ENCODE results near the gene NIT1. TPM values are rescaled to one million over a fixed set of nuclear protein-coding genes. Genes with fewer than 3 reads are reported as not detected.

Gene NIT1
- total and polyA plus RNA-seq, 2 experiments from 2014 or later: 41.3 to 48.9 TPM

GRCh38 chr1:161076410-161076809, 41.5 kb upstream of the NIT1 start:
- Histone ChIP-seq H3K27ac (no peak overlapping the region), H3K27me3 (no peaks in the 10 kb centered on the region)

GRCh38 chr1:161077426-161077825, 40.5 kb upstream of the NIT1 start:
- Histone ChIP-seq H3K79me2 (no peaks in the 10 kb centered on the region), H3K27me3 (no peaks in the 10 kb centered on the region), H3K9me3 (ENCODE audit: low read depth) (no peaks in the 10 kb centered on the region), H2AFZ (no peak overlapping the region), H3K4me1 (ENCODE audit: insufficient read depth) (peaks cover 3% of the 10 kb centered on the region), H3K27ac (no peak overlapping the region), H4K20me1 (ENCODE audit: insufficient read depth, poor library complexity, severe bottlenecking) (no peaks in the 10 kb centered on the region), H3K4me2 (no peak overlapping the region), H3K9me2 (replicated peaks; ENCODE audit: insufficient read depth) (no peaks in the 10 kb centered on the region), H3K4me3 (no peak overlapping the region), H3K36me3 (replicated peaks; ENCODE audit: insufficient read depth, low read depth) (no peaks in the 10 kb centered on the region)
- TF ChIP-seq CTCF (IDR thresholded peaks at IDR 0.05; ENCODE audit: poor library complexity) (no peak), EZH2phosphoT487 (IDR thresholded peaks at IDR 0.05; ENCODE audit: low read depth, severe bottlenecking, unreplicated experiment) (no peak), EZH2 (IDR thresholded peaks at IDR 0.05; ENCODE audit: borderline replicate concordance) (no peak)
- WGBS (ENCODE audit: low lambda C conversion rate, missing lambda C conversion rate): 78% methylated on average over 9 of the region's 9 CpGs
- no peak for DNase-seq (ENCODE audit: low spot score)

More at GRCh38 chr1:161076410-161076809, 41.5 kb upstream of the NIT1 start:
- no peak overlapping the region for H3K4me3 ChIP-seq
- DNase-seq (ENCODE audit: low spot score): no peak
- H3K36me3 ChIP-seq (replicated peaks; ENCODE audit: insufficient read depth, low read depth): no peaks in the 10 kb centered on the region
- TF ChIP-seq CTCF (IDR thresholded peaks at IDR 0.05; ENCODE audit: poor library complexity): no peak
- TF ChIP-seq EZH2phosphoT487 (IDR thresholded peaks at IDR 0.05; ENCODE audit: low read depth, severe bottlenecking, unreplicated experiment): no peak
- no peak for TF ChIP-seq EZH2 (IDR thresholded peaks at IDR 0.05; ENCODE audit: borderline replicate concordance)
- no peaks in the 10 kb centered on the region for H4K20me1 ChIP-seq (ENCODE audit: insufficient read depth, poor library complexity, severe bottlenecking)
- no peak overlapping the region for H2AFZ ChIP-seq
- no peaks in the 10 kb centered on the region for H3K9me2 ChIP-seq (replicated peaks; ENCODE audit: insufficient read depth)
- H3K9me3 ChIP-seq (ENCODE audit: low read depth): no peaks in the 10 kb centered on the region
- H3K4me1 ChIP-seq (ENCODE audit: insufficient read depth): no peaks in the 10 kb centered on the region
- H3K79me2 ChIP-seq: no peaks in the 10 kb centered on the region
- no peak overlapping the region for H3K4me2 ChIP-seq

GRCh38 chr1:161079436-161080110, 38.3 kb upstream of the NIT1 start:
- Histone ChIP-seq H3K27me3 (no peaks in the 10 kb centered on the region), H3K4me1 (ENCODE audit: insufficient read depth) (peaks cover 22% of the 10 kb centered on the region), H3K4me3 (no peak overlapping the region), H2AFZ (no peak overlapping the region), H3K79me2 (no peaks in the 10 kb centered on the region), H4K20me1 (ENCODE audit: insufficient read depth, poor library complexity, severe bottlenecking) (no peaks in the 10 kb centered on the region), H3K9me3 (ENCODE audit: low read depth) (no peaks in the 10 kb centered on the region), H3K36me3 (replicated peaks; ENCODE audit: insufficient read depth, low read depth) (no peaks in the 10 kb centered on the region), H3K27ac (no peak overlapping the region), H3K9me2 (replicated peaks; ENCODE audit: insufficient read depth) (no peaks in the 10 kb centered on the region), H3K4me2 (no peak overlapping the region)
- no peak for DNase-seq (ENCODE audit: low spot score)
- no peak for TF ChIP-seq EZH2phosphoT487 (IDR thresholded peaks at IDR 0.05; ENCODE audit: low read depth, severe bottlenecking, unreplicated experiment)
- no peak for TF ChIP-seq EZH2 (IDR thresholded peaks at IDR 0.05; ENCODE audit: borderline replicate concordance)
- TF ChIP-seq CTCF (IDR thresholded peaks at IDR 0.05; ENCODE audit: poor library complexity): no peak
- WGBS (ENCODE audit: low lambda C conversion rate, missing lambda C conversion rate): 94% methylated on average over 41 of the region's 41 CpGs
